ENCODE measurements around the gene SLCO4C1. TPM values are rescaled to one million over a fixed set of nuclear protein-coding genes. Genes with fewer than 3 reads are reported as not detected.

The SLCO4C1 gene
- total RNA-seq, 1 experiment from 2014 or later = under 0.01 TPM

Other genes with a start within 250 kb of the SLCO4C1 start
- gene SLCO6A1, start 202.7 kb upstream of the SLCO4C1 start, total RNA-seq (2014; rRNA removed; shearing (Covaris generic)) = 0.29 and 0.60 TPM in 2 replicates